ENCODE measurements around the gene LLGL2. TPM values are rescaled to one million over a fixed set of nuclear protein-coding genes. Genes with fewer than 3 reads are reported as not detected.
"Not testable (repeated sequence)": the region's sequence is repeated elsewhere in the genome, so short reads cannot be mapped to it uniquely, and the experiment has no call there.

Gene LLGL2
- total RNA-seq, 2 donors from 2014 or later, result 21.4 to 34.1 TPM

GRCh38 chr17:75516619-75517296 is 8.7 kb upstream of the LLGL2 start:
- peak overlapping the region; percentile 89 for H3K4me3 Mint-ChIP-seq
- ATAC-seq (peak; percentile 25 to 29), DNase-seq (ENCODE audit: low spot score) (no peak)
- peak overlapping the region; percentile 54 to 65 for H3K27ac Mint-ChIP-seq
- no peaks in the 10 kb centered on the region for H3K27me3 Mint-ChIP-seq
- H3K36me3 Mint-ChIP-seq, result peaks cover 10% of the 10 kb centered on the region
- peaks cover 21 to 23% of the 10 kb centered on the region in 2 donors for H3K4me1 Mint-ChIP-seq (ENCODE audit: low read depth in 2 of 2)
- no peaks in the 10 kb centered on the region for H3K9me3 Mint-ChIP-seq

- no peak for ATAC-seq
- peaks cover 21 to 23% of the 10 kb centered on the region in 2 donors for H3K4me1 Mint-ChIP-seq (ENCODE audit: low read depth in 2 of 2)
- no peaks in the 10 kb centered on the region for H3K9me3 Mint-ChIP-seq
- peaks cover 10% of the 10 kb centered on the region for H3K36me3 Mint-ChIP-seq
- peak overlapping the region; percentile 54 to 65 for H3K27ac Mint-ChIP-seq
- no peaks in the 10 kb centered on the region for H3K27me3 Mint-ChIP-seq
- no peak for DNase-seq (ENCODE audit: low spot score)
- H3K4me3 Mint-ChIP-seq, result peak overlapping the region; percentile 89
These were observed 8.1 kb upstream of the LLGL2 start for GRCh38 chr17:75517297-75517865.

- no peaks in the 10 kb centered on the region for H3K9me3 Mint-ChIP-seq
- peak overlapping the region; percentile 89 for H3K4me3 Mint-ChIP-seq
- H3K36me3 Mint-ChIP-seq, result peaks cover 10% of the 10 kb centered on the region
- H3K27ac Mint-ChIP-seq, result peak overlapping the region; percentile 54 to 65
- peaks cover 21 to 23% of the 10 kb centered on the region in 2 donors for H3K4me1 Mint-ChIP-seq (ENCODE audit: low read depth in 2 of 2)
- DNase-seq (ENCODE audit: low spot score) (no peak), ATAC-seq (peak in 1 of 2 donors; percentile 7)
- no peaks in the 10 kb centered on the region for H3K27me3 Mint-ChIP-seq
These were observed 7.3 kb upstream of the LLGL2 start for GRCh38 chr17:75518201-75518600.

- Mint-ChIP-seq H3K9me3 (no peaks in the 10 kb centered on the region), H3K27ac (peak overlapping the region; percentile 54 to 65), H3K36me3 (peaks cover 10% of the 10 kb centered on the region), H3K4me3 (peak overlapping the region; percentile 89), H3K27me3 (no peaks in the 10 kb centered on the region), H3K4me1 (ENCODE audit: low read depth in 2 of 2) (peaks cover 21 to 23% of the 10 kb centered on the region in 2 donors)
- ATAC-seq, result no peak
- DNase-seq (ENCODE audit: low spot score), result no peak
These were observed 6.4 kb upstream of the LLGL2 start for GRCh38 chr17:75518983-75519537.

- H3K9me3 Mint-ChIP-seq; H3K27me3 Mint-ChIP-seq; H3K27ac Mint-ChIP-seq; DNase-seq (ENCODE audit: low spot score); ATAC-seq; H3K4me3 Mint-ChIP-seq: not testable (repeated sequence)
- peaks cover 21 to 28% of the 10 kb centered on the region in 2 donors for H3K4me1 Mint-ChIP-seq (ENCODE audit: low read depth in 2 of 2)
- H3K36me3 Mint-ChIP-seq, result peaks cover 10% of the 10 kb centered on the region
These were observed 5.1 kb upstream of the LLGL2 start for GRCh38 chr17:75520413-75520812.

GRCh38 chr17:75521290-75521689 is 4.2 kb upstream of the LLGL2 start:
- no peak overlapping the region for H3K4me3 Mint-ChIP-seq
- peaks cover 10% of the 10 kb centered on the region for H3K36me3 Mint-ChIP-seq
- H3K9me3 Mint-ChIP-seq, result no peaks in the 10 kb centered on the region
- ATAC-seq, result no peak
- peaks cover 21 to 29% of the 10 kb centered on the region in 2 donors for H3K4me1 Mint-ChIP-seq (ENCODE audit: low read depth in 2 of 2)
- DNase-seq (ENCODE audit: low spot score), result no peak
- no peak overlapping the region for H3K27ac Mint-ChIP-seq
- H3K27me3 Mint-ChIP-seq, result no peaks in the 10 kb centered on the region

- ATAC-seq, result no peak
- Mint-ChIP-seq H3K36me3 (peaks cover 10% of the 10 kb centered on the region), H3K4me3 (no peak overlapping the region), H3K4me1 (ENCODE audit: low read depth in 2 of 2) (peaks cover 18 to 37% of the 10 kb centered on the region in 2 donors), H3K27me3 (no peaks in the 10 kb centered on the region), H3K27ac (no peak overlapping the region), H3K9me3 (no peaks in the 10 kb centered on the region)
- DNase-seq (ENCODE audit: low spot score), result no peak
These were observed 3.4 kb upstream of the LLGL2 start for GRCh38 chr17:75521951-75522727.

- H3K4me3 Mint-ChIP-seq, result no peak overlapping the region
- no peaks in the 10 kb centered on the region for H3K9me3 Mint-ChIP-seq
- ATAC-seq, result no peak
- no peak for DNase-seq (ENCODE audit: low spot score)
- no peak overlapping the region for H3K27ac Mint-ChIP-seq
- peaks cover 3 to 24% of the 10 kb centered on the region in 2 donors for H3K4me1 Mint-ChIP-seq (ENCODE audit: low read depth in 2 of 2)
- no peaks in the 10 kb centered on the region for H3K27me3 Mint-ChIP-seq
- H3K36me3 Mint-ChIP-seq, result peaks cover 6% of the 10 kb centered on the region
These were observed 1.9 kb upstream of the LLGL2 start for GRCh38 chr17:75523647-75524046.

- DNase-seq (ENCODE audit: low spot score) (no peak), ATAC-seq (no peak)
- Mint-ChIP-seq H3K36me3 (peaks cover 4% of the 10 kb centered on the region), H3K27me3 (no peaks in the 10 kb centered on the region), H3K4me1 (ENCODE audit: low read depth in 2 of 2) (peaks cover 0 to 18% of the 10 kb centered on the region in 2 donors), H3K27ac (no peak overlapping the region), H3K4me3 (peak overlapping the region; percentile 20), H3K9me3 (no peaks in the 10 kb centered on the region)
These were observed 1.1 kb upstream of the LLGL2 start for GRCh38 chr17:75524269-75524969.

GRCh38 chr17:75525806-75526554 is 483 bp downstream of the LLGL2 start:
- DNase-seq (ENCODE audit: low spot score), result no peak
- Mint-ChIP-seq H3K36me3 (no peaks in the 10 kb centered on the region), H3K4me1 (ENCODE audit: low read depth in 2 of 2) (peaks cover 0 to 17% of the 10 kb centered on the region in 2 donors), H3K9me3 (no peaks in the 10 kb centered on the region), H3K27me3 (no peaks in the 10 kb centered on the region), H3K27ac (peak overlapping the region in 1 of 2 donors; percentile 76), H3K4me3 (peak overlapping the region; percentile 83)
- ATAC-seq, result peak; percentile 0 to 1

- Mint-ChIP-seq H3K9me3 (no peaks in the 10 kb centered on the region), H3K4me1 (ENCODE audit: low read depth in 2 of 2) (peaks cover 0 to 17% of the 10 kb centered on the region in 2 donors), H3K36me3 (no peaks in the 10 kb centered on the region), H3K27me3 (no peaks in the 10 kb centered on the region), H3K4me3 (peak overlapping the region; percentile 83), H3K27ac (peak overlapping the region in 1 of 2 donors; percentile 76)
- no peak for ATAC-seq
- DNase-seq (ENCODE audit: low spot score), result no peak
These were observed 1.2 kb downstream of the LLGL2 start for GRCh38 chr17:75526555-75527270.

Data from natural killer cell treated with Interleukin-12 subunit alpha and Interleukin-12 subunit beta and Interleukin-15 and Interleukin-18, amount 100 ng/mL, for 72 hours (primary cell).